K562 treated with DMSO at 1 percent for 4 hours (cell line): ENCODE measurements around the gene MRPS18B. TPM values are rescaled to one million over a fixed set of nuclear protein-coding genes. Genes with fewer than 3 reads are reported as not detected.

Experiments
- total RNA-seq: library from RNA; unstranded; fragments of 300-600 nt; gene quantifications from 2 replicates; pipeline ENCODE4 v1.2.3, GENCODE V29; 2022; ENCODE audit not compliant: insufficient read depth

The MRPS18B gene
- 86.9 and 98.3 TPM in 2 replicates for total RNA-seq

DNA sequence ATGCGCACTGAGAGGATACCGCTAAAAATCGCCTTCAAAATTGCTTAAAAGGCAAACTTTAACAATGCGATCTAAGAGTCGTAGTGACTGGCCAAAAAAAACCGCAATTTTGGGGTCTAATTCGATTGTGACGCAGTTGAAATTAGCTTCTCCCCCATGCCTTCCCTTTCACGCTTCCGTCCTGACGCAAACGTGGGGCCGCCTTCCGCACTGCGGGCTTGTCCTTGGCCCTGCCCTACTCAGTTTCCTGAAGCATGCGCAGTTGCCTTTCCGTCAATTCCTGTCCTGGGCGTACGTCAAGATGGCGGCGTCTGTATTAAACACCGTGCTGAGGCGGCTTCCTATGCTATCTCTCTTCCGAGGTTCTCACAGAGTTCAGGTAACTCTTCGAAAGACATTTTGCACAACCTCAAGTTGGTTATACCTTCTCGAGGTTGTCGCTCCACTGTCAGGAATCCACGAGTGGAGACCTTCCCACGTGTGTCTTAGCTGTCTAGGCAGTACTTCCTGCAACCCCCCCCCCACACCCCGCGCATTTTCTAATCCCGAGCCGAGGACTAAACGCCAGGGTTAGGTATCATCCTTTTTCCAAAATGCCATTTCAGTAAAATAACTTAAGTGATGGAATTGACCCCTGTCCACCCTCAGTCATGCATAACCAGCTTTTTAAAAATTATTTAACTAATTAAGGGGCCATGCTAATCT lies at the start of gene MRPS18B:
Gene MRPS18B, plus strand, starts transcription at position 276 of the 705 bp plus-strand sequence. Its CDS starts 26 bp downstream, at position 302.

DNA sequence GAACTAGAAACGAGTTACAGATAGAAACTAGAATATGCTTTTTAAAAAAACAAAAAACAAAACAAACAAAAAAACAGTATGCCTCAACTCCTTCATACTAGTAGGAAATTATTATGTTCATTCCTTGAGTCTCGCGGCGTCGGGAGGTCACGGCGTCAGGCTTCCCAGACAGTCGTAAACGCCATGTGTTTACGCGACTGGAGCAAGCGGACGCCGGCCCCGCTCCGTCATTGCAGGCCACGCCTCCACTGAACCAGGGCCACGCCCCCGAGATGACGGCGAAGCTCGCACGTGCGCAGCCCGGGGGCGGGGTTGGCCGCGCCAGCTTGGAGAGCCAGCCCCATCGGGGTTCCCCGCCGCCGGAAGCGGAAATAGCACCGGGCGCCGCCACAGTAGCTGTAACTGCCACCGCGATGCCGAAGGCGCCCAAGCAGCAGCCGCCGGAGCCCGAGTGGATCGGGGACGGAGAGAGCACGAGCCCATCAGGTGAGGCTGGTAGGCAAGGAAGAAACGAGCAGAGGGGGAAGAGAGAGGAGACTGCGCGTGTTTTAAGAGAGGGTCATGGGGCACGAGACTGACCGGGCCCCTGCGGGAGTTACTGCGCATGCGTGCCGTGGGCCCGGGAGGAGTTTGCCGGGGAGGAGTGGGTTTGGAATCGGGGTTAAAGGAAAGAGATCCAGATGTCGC lies 46.4 kb upstream of the MRPS18B start, which contains the start of gene ABCF1:
Gene ABCF1, plus strand, starts transcription at position 368 of the 687 bp plus-strand sequence. Its CDS starts 46 bp downstream, at position 414.

DNA sequence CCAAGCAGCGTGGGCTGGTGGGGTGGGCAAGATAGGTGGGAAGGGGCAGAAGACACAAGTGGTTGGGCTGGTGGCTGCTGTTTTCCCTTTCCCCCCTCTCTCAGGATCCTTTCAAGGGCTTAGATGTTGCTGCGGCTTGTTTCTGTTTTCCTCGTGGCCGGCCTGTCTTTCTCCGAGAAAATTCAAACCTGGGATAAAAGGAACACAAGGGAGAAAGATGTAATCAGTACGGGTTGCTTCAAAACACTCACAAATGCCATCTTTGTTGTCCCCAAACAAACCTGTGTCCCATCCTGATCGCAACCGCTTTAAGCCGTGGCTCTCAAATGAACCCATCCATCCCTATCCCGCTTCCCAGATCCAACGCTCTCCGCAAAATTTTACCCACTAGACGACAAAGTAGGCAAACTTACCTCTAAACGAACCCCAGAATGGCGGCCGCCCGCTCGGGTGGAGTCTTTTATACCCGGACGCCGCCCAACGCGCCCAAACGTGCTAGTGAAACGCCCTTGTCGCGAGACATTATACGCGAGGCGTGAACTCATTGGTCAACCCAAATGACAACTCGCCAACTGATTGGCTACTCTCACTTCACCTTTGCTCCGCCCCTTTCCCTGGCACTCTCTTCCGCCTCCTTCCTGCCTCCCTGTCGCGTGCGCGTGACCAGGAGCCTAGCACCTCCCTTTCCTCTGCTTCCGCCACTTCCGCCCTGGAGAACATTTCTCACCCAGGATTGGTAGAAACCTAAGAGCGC lies 652 bp upstream of the MRPS18B start, which contains the start of gene PPP1R10:
Gene PPP1R10, minus strand, starts transcription at position 433 of the 754 bp plus-strand sequence. CDS start 7,299 bp downstream, outside the sequence.

DNA sequence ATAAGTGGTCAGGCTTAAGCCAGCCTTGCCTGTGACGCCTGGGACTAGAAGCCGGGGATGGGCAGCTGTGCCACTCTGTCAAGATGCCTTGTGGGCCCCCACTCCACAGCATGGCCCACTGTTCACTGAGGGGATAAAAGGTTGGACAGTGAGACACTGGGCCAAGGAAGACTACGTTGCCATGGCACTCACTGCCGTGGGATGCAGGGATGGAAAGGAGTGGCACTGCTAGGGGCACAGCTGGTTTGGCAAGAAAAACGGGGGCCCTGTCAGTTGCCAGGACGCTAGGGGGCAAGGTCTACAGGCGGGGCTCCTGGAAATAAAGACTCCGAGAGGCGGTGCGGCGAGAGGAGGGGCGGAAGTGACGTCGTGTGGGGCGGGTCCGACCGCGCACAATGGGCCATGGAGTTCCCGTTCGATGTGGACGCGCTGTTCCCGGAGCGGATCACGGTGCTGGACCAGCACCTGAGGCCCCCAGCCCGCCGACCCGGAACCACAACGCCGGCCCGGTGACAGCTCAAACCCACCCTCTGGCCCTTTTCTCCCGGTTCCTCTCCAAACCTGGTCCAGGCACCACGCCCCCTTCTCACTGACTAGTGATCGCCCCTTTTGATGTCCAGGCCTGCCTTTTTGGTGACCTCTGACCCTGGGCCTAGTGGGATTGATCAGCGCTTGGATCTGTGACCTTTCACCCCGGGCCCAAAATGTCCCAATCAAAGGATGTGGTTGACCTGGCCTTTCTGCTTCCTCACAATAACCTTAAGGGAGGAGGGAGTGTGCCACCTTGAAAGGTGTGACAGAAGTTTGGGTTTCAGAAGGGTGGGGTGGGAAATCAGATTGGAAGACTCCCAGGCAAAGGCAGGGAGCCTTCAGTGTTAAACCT lies 9.1 kb downstream of the MRPS18B start, which contains the start of gene ATAT1:
Gene ATAT1, plus strand, starts transcription at position 391 of the 883 bp plus-strand sequence.

DNA sequence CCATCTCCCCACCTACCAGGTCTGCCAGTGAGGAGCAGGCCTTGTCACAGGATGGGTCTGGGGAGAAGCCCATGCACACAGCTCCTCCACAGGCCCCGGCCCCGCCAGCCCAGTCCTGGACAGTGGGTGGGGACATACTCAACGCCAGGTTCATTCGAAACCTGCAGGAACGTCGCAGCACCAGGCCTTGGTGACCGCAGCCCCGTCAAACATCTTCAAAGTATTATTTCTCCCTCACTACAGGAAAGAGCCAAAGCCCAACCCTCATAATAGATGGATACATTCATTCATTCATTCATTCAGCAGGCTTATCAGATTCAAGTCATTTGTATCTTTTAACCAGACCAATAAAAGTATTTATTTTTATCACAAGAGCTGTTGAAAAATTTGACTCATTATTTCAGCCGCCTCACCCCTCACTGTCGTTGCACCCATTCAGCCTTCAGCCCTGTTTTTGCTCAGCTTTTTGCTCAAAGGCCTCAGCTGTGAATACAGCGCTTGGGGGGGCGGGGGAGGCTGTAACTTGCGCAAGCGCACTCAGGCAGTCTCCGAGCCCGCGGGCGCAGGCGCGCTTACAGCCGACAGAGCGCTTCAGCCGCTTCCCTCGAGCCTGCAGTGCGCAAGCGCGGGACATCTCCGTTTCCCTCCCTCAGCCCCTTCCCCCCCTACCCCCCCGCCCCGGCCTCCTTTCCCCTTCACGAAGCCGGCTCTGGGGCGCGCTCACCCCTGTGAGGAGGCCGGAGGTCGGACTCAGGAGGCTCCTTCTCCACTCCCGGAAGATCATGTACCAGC lies 29.0 kb downstream of the MRPS18B start, which contains the start of gene C6orf136:
Gene C6orf136, plus strand, starts transcription at position 684 of the 792 bp plus-strand sequence. Its CDS starts 99 bp downstream, at position 783.

DNA sequence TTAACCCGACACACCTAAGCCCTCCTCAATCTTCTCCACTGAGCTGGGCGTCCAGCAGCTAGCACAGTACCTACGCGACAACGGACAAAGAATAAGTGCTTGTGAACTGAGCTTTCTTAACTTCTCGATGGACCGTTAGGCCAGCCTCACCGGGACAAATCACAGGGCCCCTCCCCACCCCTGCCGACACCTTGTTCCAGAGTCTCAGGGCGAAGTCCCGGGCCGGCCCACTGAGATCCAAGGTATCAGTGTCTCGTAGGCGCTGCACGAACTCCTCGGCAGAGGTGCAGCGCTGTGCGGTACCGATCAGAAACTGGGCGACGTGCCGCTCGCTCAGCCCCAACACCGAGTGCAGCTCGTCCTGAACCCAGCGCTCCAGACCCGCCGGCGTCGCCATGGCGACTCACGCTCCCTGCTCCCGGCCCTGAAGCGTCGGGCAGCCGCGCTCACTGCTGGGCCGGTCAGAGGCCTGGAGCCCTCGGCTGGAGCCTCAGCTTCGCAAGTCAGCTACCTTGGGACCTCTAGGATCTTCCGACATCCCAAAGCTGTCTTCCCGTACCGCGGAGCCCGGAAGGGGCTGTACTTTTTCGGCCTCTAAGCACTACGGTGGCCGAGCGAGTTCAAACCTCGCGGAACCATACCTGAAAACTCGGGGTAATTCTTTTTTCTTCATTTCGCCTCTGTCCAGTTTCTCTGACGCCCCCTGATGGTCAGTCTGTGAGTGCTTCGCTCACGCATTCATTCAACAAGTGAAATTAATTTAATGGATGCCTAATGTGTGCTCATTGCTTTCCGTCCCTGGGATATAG lies 55.0 kb downstream of the MRPS18B start, which contains the start of gene DHX16:
Gene DHX16, minus strand, starts transcription at position 562 of the 809 bp plus-strand sequence. Its CDS starts 165 bp downstream, at position 397.

Other genes with a start within 250 kb of the MRPS18B start
- gene HLA-E, start 128.3 kb upstream of the MRPS18B start, total RNA-seq = 110 and 121 TPM in 2 replicates
- gene GNL1, start 61.4 kb upstream of the MRPS18B start, total RNA-seq = 41.6 and 44.0 TPM in 2 replicates
- gene PRR3, start 60.5 kb upstream of the MRPS18B start, total RNA-seq = 7.8 and 8.7 TPM in 2 replicates
- 87.2 and 92.7 TPM in 2 replicates for gene ABCF1, start 46.4 kb upstream of the MRPS18B start, total RNA-seq
- 20.4 and 26.4 TPM in 2 replicates for gene PPP1R10, start 597 bp upstream of the MRPS18B start, total RNA-seq
- gene ATAT1, start 9.0 kb downstream of the MRPS18B start, total RNA-seq = 3.0 and 4.6 TPM in 2 replicates
- 25.0 and 26.8 TPM in 2 replicates for gene C6orf136, start 29.3 kb downstream of the MRPS18B start, total RNA-seq
- gene DHX16, start 55.2 kb downstream of the MRPS18B start, total RNA-seq = 46.5 and 54.7 TPM in 2 replicates
- 80.7 and 94.0 TPM in 2 replicates for gene PPP1R18, start 68.8 kb downstream of the MRPS18B start, total RNA-seq
- 23.6 and 32.0 TPM in 2 replicates for gene NRM, start 73.1 kb downstream of the MRPS18B start, total RNA-seq
- 57.9 and 63.3 TPM in 2 replicates for gene MDC1, start 99.4 kb downstream of the MRPS18B start, total RNA-seq
- 1,432 and 1,624 TPM in 2 replicates for gene TUBB, start 102.5 kb downstream of the MRPS18B start, total RNA-seq
- 294 and 327 TPM in 2 replicates for gene FLOT1, start 124.8 kb downstream of the MRPS18B start, total RNA-seq
- gene IER3, start 126.7 kb downstream of the MRPS18B start, total RNA-seq = 45.5 and 66.2 TPM in 2 replicates